ENCODE measurements around the gene CCL2. TPM values are rescaled to one million over a fixed set of nuclear protein-coding genes. Genes with fewer than 3 reads are reported as not detected.

Gene CCL2
- total RNA-seq, 1 donor from 2014 or later, result 34.1 TPM

- Histone ChIP-seq H3K4me1 (peaks cover 90% of the 10 kb centered on the region), H3K4me3 (no peak overlapping the region), H3K9me3 (no peaks in the 10 kb centered on the region), H3K27ac (peak overlapping the region; percentile 71), H3K36me3 (no peaks in the 10 kb centered on the region), H3K27me3 (ENCODE audit: low read depth) (no peaks in the 10 kb centered on the region)
- DNase-seq, result peak; percentile 87
- TF ChIP-seq CTCF (IDR thresholded peaks at IDR 0.05), result no peak
- peak; percentile 80 to 81 for ATAC-seq
- intact Hi-C loops (cut with DNase I), result no loop called here
Observed at GRCh38 chr17:34252444-34253138, 2.5 kb upstream of the CCL2 start.

- DNase-seq (no peak), ATAC-seq (no peak)
- H3K27me3 ChIP-seq (ENCODE audit: low read depth), result no peaks in the 10 kb centered on the region
- TF ChIP-seq CTCF (IDR thresholded peaks at IDR 0.05), result no peak
- peak overlapping the region; percentile 71 for H3K27ac ChIP-seq
- no peaks in the 10 kb centered on the region for H3K36me3 ChIP-seq
- H3K4me3 ChIP-seq, result no peak overlapping the region
- intact Hi-C loops (cut with DNase I), result no loop called here
- peaks cover 86% of the 10 kb centered on the region for H3K4me1 ChIP-seq
- H3K9me3 ChIP-seq, result no peaks in the 10 kb centered on the region
Observed at GRCh38 chr17:34253139-34253525, 2.0 kb upstream of the CCL2 start.

GRCh38 chr17:34254146-34254545, 939 bp upstream of the CCL2 start:
- H3K4me1 ChIP-seq, result peaks cover 76% of the 10 kb centered on the region
- no peak for DNase-seq

GRCh38 chr17:34255381-34255732, 272 bp downstream of the CCL2 start:
- intact Hi-C loops (cut with DNase I), result no loop called here
- no peak for TF ChIP-seq CTCF (IDR thresholded peaks at IDR 0.05)

More at GRCh38 chr17:34254146-34254545, 939 bp upstream of the CCL2 start:
- peak overlapping the region; percentile 71 for H3K27ac ChIP-seq
- intact Hi-C loops (cut with DNase I), result no loop called here
- no peak overlapping the region for H3K4me3 ChIP-seq
- no peaks in the 10 kb centered on the region for H3K36me3 ChIP-seq
- ATAC-seq, result peak; percentile 9 to 18
- H3K9me3 ChIP-seq, result no peaks in the 10 kb centered on the region
- TF ChIP-seq CTCF (IDR thresholded peaks at IDR 0.05), result no peak
- H3K27me3 ChIP-seq (ENCODE audit: low read depth), result no peaks in the 10 kb centered on the region

GRCh38 chr17:34255841-34256240, 756 bp downstream of the CCL2 start:
- Histone ChIP-seq H3K27me3 (ENCODE audit: low read depth) (no peaks in the 10 kb centered on the region), H3K9me3 (no peaks in the 10 kb centered on the region), H3K4me3 (peak overlapping the region; percentile 51), H3K36me3 (no peaks in the 10 kb centered on the region), H3K4me1 (peaks cover 59% of the 10 kb centered on the region), H3K27ac (peak overlapping the region; percentile 71)
- intact Hi-C loops (cut with DNase I), result no loop called here
- no peak for DNase-seq
- no peak for ATAC-seq
- TF ChIP-seq CTCF (IDR thresholded peaks at IDR 0.05), result no peak

More at GRCh38 chr17:34255381-34255732, 272 bp downstream of the CCL2 start:
- Histone ChIP-seq H3K27ac (peak overlapping the region; percentile 71), H3K27me3 (ENCODE audit: low read depth) (no peaks in the 10 kb centered on the region), H3K4me1 (peaks cover 64% of the 10 kb centered on the region), H3K9me3 (no peaks in the 10 kb centered on the region), H3K36me3 (no peaks in the 10 kb centered on the region), H3K4me3 (peak overlapping the region; percentile 51)
- ATAC-seq (no peak), DNase-seq (no peak)
